GM12891 (cell line): ENCODE measurements around the gene THPO.

Experiments used
- PAX5 ChIP-seq: IDR thresholded peaks from 2 replicates; pipeline ENCODE4 v1.6.1; 2011; ENCODE audit warnings: low read length, moderate library complexity, mild to moderate bottlenecking; ENCODE audit not compliant: insufficient read depth, severe bottlenecking
- POLR2A ChIP-seq: IDR thresholded peaks from 2 replicates; pipeline ENCODE4 v1.6.1; 2011; ENCODE audit warnings: low read depth, low read length, control low read depth
- POLR2AphosphoS5 ChIP-seq: IDR thresholded peaks from 2 replicates; pipeline ENCODE4 v1.6.1; 2011; ENCODE audit warnings: low read depth, low read length, control low read depth
- TAF1 ChIP-seq: IDR thresholded peaks from 2 replicates; pipeline ENCODE4 v1.6.1; 2011; ENCODE audit warnings: low read depth, low read length, control low read depth

GRCh38 chr3:184368116-184368515 is 9.9 kb downstream of the THPO start:
- TF ChIP-seq POLR2A (no peak), POLR2AphosphoS5 (no peak), TAF1 (no peak), PAX5 (no peak)
